Caco-2 (cell line): Measurements from ENCODE around the gene PCSK9. TPM values are rescaled to one million over a fixed set of nuclear protein-coding genes. Genes with fewer than 3 reads are reported as not detected.

Experiments
- BruUV-seq: library from RNA; stranded (reverse); fragments of 400-500 nt; replicated peaks from 2 replicates; lab custom pipeline; 2021; lab: Mats Ljungman, UMichigan
- CTCF ChIA-PET: fragments of 300-600 bp; sonication (Branson Sonifier 250); formaldehyde crosslinking; loops from one replicate; lab custom pipeline; 2022; ENCODE audit warnings: antibody characterized with exemption; lab: Charles Lee
- POLR2A ChIA-PET: fragments of 300-600 bp; sonication (Branson Sonifier 250); formaldehyde crosslinking; loops from one replicate; lab custom pipeline; 2022; ENCODE audit warnings: antibody characterized with exemption; lab: Charles Lee
- DNase-seq, 2 experiments: peaks; one replicate each; pipeline versions ENCODE4 v3.0.0 to v3.0.0-alpha.2; 2020 to 2022
- H3K27me3 ChIP-seq: replicated peaks from 2 replicates; pipeline ENCODE4 v1.6.0; 2011; ENCODE audit warnings: low read length; ENCODE audit not compliant: control insufficient read depth, insufficient read depth
- H3K36me3 ChIP-seq: 2 replicates; pipeline ENCODE4 v1.5.1; 2011; ENCODE audit warnings: low read length; ENCODE audit not compliant: control insufficient read depth, insufficient read depth
- H3K4me1 ChIP-seq: fragments of 250-450 bp; sonication (Bioruptor Pico); 2 replicates; pipeline ENCODE4 v1.5.1; 2020; ENCODE audit warnings: mild to moderate bottlenecking
- H3K4me3 ChIP-seq: 2 replicates; pipeline ENCODE4 v1.5.1; 2011; ENCODE audit warnings: low read depth, mild to moderate bottlenecking, control low read depth, low read length
- H3K9me3 ChIP-seq: fragments of 250-450 bp; sonication (Bioruptor Pico); 2 replicates; pipeline ENCODE4 v1.5.1; 2020; ENCODE audit warnings: mild to moderate bottlenecking, moderate library complexity
- H3K27ac Mint-ChIP-seq: one replicate; pipeline ENCODE4 v1.8.0; 2022; ENCODE audit warnings: mixed read lengths; ENCODE audit not compliant: unreplicated experiment
- H3K27me3 Mint-ChIP-seq: one replicate; pipeline ENCODE4 v1.8.0; 2022; ENCODE audit warnings: mixed read lengths; ENCODE audit not compliant: insufficient read depth, unreplicated experiment
- H3K36me3 Mint-ChIP-seq: one replicate; pipeline ENCODE4 v1.8.0; 2022; ENCODE audit warnings: mild to moderate bottlenecking, mixed read lengths; ENCODE audit not compliant: insufficient read depth, unreplicated experiment
- H3K4me1 Mint-ChIP-seq: one replicate; pipeline ENCODE4 v1.8.0; 2022; ENCODE audit warnings: low read depth, mixed read lengths; ENCODE audit not compliant: unreplicated experiment
- H3K4me3 Mint-ChIP-seq: one replicate; pipeline ENCODE4 v1.8.0; 2022; ENCODE audit warnings: mild to moderate bottlenecking, moderate library complexity, mixed read lengths; ENCODE audit not compliant: unreplicated experiment
- H3K9me3 Mint-ChIP-seq: one replicate; pipeline ENCODE4 v1.8.0; 2022; ENCODE audit warnings: mixed read lengths; ENCODE audit not compliant: unreplicated experiment
- CTCF ChIP-seq, 2 experiments: fragments of 200-600 bp in 1 of 2; IDR thresholded peaks; 1 replicate in 1 of 2; 2 replicates in 1 of 2; pipeline versions ENCODE4 v1.5.1 to v1.8.0; 2011 to 2022; ENCODE audit warnings: antibody characterized with exemption in 1 of 2, control low read depth in 1 of 2, inconsistent platforms in 1 of 2, low read depth in 1 of 2, low read length in 1 of 2, mild to moderate bottlenecking in 1 of 2, moderate library complexity in 1 of 2; ENCODE audit not compliant: insufficient read depth in 1 of 2, severe bottlenecking in 1 of 2, unreplicated experiment in 1 of 2
- intact Hi-C: fragments of 100-400 bp; cut with micrococcal nuclease; formaldehyde crosslinking; loops from one replicate; pipeline ENCODE4 v1.10.0; 2022; ENCODE audit not compliant: unreplicated experiment
- total RNA-seq: library from RNA; stranded (reverse); gene quantifications from 2 replicates; pipeline ENCODE4 v1.2.3, GENCODE V29; 2022

PCSK9 gene
- total RNA-seq, 1 experiment from 2014 or later = 29.4 TPM

GRCh38 chr1:54990916-54991315 is 48.4 kb upstream of the PCSK9 start:
- intact Hi-C loops = loop anchor here (1.0 kb wide), 1 partner anchor 14 kb away; no protein-coding TSS in a partner anchor
- no peaks in the 10 kb centered on the region for H3K4me1 ChIP-seq
- no peak for TF ChIP-seq CTCF (IDR thresholded peaks at IDR 0.05; ENCODE audit: insufficient read depth in 1 of 2, low read depth in 1 of 2, low read length in 1 of 2, severe bottlenecking in 1 of 2, unreplicated experiment in 1 of 2)
- H3K9me3 ChIP-seq = no peaks in the 10 kb centered on the region
- no peaks in the 10 kb centered on the region for H3K36me3 ChIP-seq
- DNase-seq = no peak
- H3K27me3 ChIP-seq = no peaks in the 10 kb centered on the region
- H3K4me3 Mint-ChIP-seq = no peak overlapping the region
- H3K4me1 Mint-ChIP-seq = no peaks in the 10 kb centered on the region
- no peak overlapping the region for H3K4me3 ChIP-seq
- H3K27ac Mint-ChIP-seq = no peak overlapping the region
- H3K9me3 Mint-ChIP-seq = no peaks in the 10 kb centered on the region
- H3K27me3 Mint-ChIP-seq = peaks cover 4% of the 10 kb centered on the region
- CTCF ChIA-PET = interaction anchor here (0.6 kb wide), 1 partner anchor 40 kb away, joined by 5 read pairs; no protein-coding TSS in a partner anchor
- no peaks in the 10 kb centered on the region for H3K36me3 Mint-ChIP-seq
- POLR2A ChIA-PET = no interaction called here
- no TSS peak for BruUV-seq

GRCh38 chr1:54991939-54992338 is 47.4 kb upstream of the PCSK9 start:
- Histone ChIP-seq H3K9me3 (no peaks in the 10 kb centered on the region), H3K36me3 (no peaks in the 10 kb centered on the region), H3K27me3 (no peaks in the 10 kb centered on the region), H3K4me1 (no peaks in the 10 kb centered on the region), H3K4me3 (no peak overlapping the region)
- BruUV-seq = no TSS peak
- no peak for TF ChIP-seq CTCF (IDR thresholded peaks at IDR 0.05; ENCODE audit: insufficient read depth in 1 of 2, low read depth in 1 of 2, low read length in 1 of 2, severe bottlenecking in 1 of 2, unreplicated experiment in 1 of 2)
- ChIA-PET POLR2A (no interaction called here), CTCF (interaction anchor here (0.6 kb wide), 1 partner anchor 87 kb away, joined by 5 read pairs; no protein-coding TSS in a partner anchor)
- intact Hi-C loops = no loop called here
- H3K27me3 Mint-ChIP-seq = peaks cover 4% of the 10 kb centered on the region
- no peaks in the 10 kb centered on the region for H3K9me3 Mint-ChIP-seq
- no peak overlapping the region for H3K27ac Mint-ChIP-seq
- DNase-seq = no peak
- peaks cover 8% of the 10 kb centered on the region for H3K4me1 Mint-ChIP-seq
- no peak overlapping the region for H3K4me3 Mint-ChIP-seq
- no peaks in the 10 kb centered on the region for H3K36me3 Mint-ChIP-seq

GRCh38 chr1:54993140-54993539 is 46.2 kb upstream of the PCSK9 start:
- H3K4me3 Mint-ChIP-seq = no peak overlapping the region
- H3K4me1 ChIP-seq = no peaks in the 10 kb centered on the region
- TF ChIP-seq CTCF (IDR thresholded peaks at IDR 0.05; ENCODE audit: insufficient read depth in 1 of 2, low read depth in 1 of 2, low read length in 1 of 2, severe bottlenecking in 1 of 2, unreplicated experiment in 1 of 2) = no peak
- BruUV-seq = no TSS peak
- intact Hi-C loops = no loop called here
- no peaks in the 10 kb centered on the region for H3K27me3 ChIP-seq
- H3K9me3 Mint-ChIP-seq = no peaks in the 10 kb centered on the region
- H3K4me3 ChIP-seq = no peak overlapping the region
- peaks cover 8% of the 10 kb centered on the region for H3K4me1 Mint-ChIP-seq
- CTCF ChIA-PET = interaction anchor here (0.7 kb wide), 1 partner anchor 388 kb away, joined by 4 read pairs; no protein-coding TSS in a partner anchor
- H3K27ac Mint-ChIP-seq = no peak overlapping the region
- POLR2A ChIA-PET = no interaction called here
- H3K36me3 Mint-ChIP-seq = no peaks in the 10 kb centered on the region
- no peaks in the 10 kb centered on the region for H3K36me3 ChIP-seq
- H3K27me3 Mint-ChIP-seq = peaks cover 4% of the 10 kb centered on the region
- no peaks in the 10 kb centered on the region for H3K9me3 ChIP-seq
- DNase-seq = no peak
